K562 treated with DMSO at 1 percent for 4 hours (cell line): ENCODE measurements around the gene ANKMY1. TPM values are rescaled to one million over a fixed set of nuclear protein-coding genes. Genes with fewer than 3 reads are reported as not detected.

ENCODE experiments used
- total RNA-seq: library from RNA; unstranded; fragments of 300-600 nt; gene quantifications from 2 replicates; pipeline ENCODE4 v1.2.3, GENCODE V29; 2022; ENCODE audit not compliant: insufficient read depth

The ANKMY1 gene, protein sequence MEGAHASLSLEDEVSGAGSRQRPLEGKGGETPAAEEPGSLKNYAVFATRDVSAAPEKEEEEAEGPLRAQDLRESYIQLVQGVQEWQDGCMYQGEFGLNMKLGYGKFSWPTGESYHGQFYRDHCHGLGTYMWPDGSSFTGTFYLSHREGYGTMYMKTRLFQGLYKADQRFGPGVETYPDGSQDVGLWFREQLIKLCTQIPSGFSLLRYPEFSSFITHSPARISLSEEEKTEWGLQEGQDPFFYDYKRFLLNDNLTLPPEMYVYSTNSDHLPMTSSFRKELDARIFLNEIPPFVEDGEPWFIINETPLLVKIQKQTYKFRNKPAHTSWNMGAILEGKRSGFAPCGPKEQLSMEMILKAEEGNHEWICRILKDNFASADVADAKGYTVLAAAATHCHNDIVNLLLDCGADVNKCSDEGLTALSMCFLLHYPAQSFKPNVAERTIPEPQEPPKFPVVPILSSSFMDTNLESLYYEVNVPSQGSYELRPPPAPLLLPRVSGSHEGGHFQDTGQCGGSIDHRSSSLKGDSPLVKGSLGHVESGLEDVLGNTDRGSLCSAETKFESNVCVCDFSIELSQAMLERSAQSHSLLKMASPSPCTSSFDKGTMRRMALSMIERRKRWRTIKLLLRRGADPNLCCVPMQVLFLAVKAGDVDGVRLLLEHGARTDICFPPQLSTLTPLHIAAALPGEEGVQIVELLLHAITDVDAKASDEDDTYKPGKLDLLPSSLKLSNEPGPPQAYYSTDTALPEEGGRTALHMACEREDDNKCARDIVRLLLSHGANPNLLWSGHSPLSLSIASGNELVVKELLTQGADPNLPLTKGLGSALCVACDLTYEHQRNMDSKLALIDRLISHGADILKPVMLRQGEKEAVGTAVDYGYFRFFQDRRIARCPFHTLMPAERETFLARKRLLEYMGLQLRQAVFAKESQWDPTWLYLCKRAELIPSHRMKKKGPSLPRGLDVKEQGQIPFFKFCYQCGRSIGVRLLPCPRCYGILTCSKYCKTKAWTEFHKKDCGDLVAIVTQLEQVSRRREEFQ
- 9.1 and 10.0 TPM in 2 replicates for total RNA-seq

DNA sequence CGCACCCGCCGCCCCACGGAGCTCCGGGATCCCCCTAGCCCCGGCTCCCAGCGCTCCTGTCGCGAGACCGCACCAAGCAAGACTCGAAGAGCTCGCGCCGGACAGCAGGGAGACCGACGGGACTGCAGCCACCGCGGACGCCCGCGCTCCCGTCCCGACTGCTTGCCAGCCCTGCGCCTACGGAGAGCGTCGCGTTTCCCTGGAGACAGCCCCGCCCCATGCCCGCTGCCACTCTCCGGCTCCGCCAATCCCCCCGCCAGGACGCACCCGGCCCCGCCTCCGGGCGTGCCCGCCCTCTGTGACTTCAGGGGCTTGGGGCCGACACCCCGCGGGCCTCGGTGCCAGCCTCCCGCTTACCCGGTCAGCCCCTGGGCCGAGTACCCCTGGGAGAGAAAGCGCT lies at the start of gene ANKMY1:
ANKMY1 (minus strand) TSS at position 181 of the 400 bp plus-strand sequence. CDS start 653 bp downstream, outside the sequence.

DNA sequence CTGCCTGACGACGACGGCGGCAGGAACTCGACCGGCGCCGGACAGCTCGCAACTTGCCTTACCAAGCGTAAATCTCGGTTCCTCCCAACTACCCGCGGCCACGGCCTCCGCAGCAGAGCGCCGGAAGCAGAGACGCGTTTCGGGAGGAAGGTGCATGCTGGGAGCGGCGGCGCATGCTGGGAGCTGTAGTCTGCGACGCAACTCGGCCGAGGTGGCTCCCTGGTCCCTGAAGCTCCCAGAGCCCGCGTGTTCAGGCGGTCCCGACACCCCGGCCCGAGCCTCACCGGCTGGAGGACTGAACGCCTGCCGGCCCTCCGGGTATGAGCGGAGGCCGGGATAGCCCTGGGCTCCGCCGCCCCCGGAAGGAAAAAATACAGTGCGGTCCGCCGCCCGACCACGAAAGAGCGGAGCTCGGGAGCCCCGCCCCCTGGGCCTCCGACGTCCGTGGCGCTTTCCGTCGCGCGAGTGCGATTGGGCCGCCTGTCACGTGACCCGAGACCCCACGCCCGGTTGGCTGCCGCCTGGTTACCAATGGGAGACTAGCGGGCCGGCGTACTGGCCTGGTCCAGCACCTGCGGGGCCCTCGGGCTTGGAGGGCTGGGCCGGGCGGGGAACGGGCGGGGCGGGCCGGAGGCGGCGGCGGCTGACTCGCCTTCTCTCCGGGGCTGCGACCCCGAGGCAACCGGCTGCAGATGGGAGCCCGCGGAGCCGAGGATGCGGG lies 28.6 kb upstream of the ANKMY1 start, which contains the start of gene CAPN10:
CAPN10 (plus strand) TSS at position 537 of the 721 bp plus-strand sequence; CDS start at position 715, 178 bp downstream.

DNA sequence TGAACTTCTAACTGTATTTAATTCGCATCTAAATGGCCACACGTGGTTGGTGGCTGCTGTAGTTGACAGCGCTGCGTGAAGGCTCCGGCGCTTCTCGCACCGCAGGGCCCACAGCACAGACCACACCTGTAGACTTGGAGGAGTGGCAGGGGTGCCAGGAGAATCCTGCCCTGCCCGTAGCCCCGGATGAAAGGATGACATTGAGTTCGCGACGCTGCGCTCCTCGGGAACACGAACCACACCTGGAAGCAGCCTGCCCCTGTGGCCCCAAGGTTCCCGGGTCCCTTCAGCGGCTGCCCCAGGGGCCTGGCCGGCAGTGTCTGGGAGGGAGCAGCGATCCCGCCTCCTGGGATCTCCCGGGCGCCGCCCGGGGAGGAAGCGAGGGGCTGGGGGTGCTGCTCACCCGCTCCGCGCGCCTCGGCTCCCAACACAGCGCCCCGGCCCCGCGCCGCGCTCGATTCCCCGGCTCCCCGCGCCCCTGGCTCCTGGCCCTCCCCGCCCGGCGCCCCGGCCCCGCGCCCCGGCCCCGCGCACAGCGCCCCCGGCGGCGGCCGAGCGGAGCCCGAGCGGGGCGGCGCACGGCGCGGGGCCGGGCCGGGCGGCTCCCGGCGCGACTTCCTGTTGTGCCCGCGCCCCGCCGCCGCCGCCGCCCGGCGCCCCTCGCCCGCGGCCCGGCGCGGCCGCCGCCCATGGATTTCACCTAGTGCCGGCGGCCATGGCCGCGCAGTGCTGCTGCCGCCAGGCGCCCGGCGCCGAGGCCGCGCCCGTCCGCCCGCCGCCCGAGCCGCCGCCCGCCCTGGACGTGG lies 10.3 kb upstream of the ANKMY1 start, which contains the start of gene RNPEPL1:
RNPEPL1 (plus strand) TSS at position 613 of the 806 bp plus-strand sequence; CDS start at position 716, 103 bp downstream.

DNA sequence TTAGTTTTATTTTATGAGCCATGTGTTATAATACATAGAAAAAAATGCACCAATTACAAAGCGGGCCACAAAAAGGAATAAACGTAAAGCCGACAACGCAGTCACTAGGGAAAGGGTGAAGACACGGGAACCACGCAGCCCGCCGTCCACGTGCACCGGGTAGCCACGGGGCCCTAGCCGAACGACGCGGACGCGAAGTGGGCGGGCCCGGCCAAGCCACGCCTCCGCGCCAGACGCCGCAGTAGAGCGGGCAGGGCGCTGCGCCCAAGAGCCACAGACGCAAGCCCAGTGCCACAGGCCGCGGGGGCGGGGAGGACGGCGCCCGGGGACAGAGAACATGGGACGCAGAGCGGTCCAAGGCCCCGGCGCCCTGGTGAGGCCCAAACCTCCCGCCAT lies 2.3 kb upstream of the ANKMY1 start, which contains the start of gene DUSP28:
DUSP28 (plus strand) TSS at position 274 of the 396 bp plus-strand sequence. CDS start 328 bp downstream, outside the sequence.

DNA sequence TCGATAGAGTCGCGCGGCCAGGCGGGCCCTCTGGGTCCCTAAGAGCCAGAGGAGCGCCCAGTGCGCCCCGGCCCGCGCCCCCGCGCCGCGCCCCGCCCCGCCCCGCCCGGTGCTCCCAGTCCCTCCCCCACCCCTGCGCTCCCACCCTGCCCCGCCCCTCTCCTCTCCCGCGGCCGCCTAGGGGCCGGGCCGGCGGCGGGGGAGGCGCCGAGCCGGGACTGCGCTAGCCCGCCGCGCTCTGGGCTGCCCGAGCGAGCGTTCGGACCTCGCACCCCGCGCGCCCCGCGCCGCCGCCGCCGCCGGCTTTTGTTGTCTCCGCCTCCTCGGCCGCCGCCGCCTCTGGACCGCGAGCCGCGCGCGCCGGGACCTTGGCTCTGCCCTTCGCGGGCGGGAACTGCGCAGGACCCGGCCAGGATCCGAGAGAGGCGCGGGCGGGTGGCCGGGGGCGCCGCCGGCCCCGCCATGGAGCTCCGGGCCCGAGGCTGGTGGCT lies 122.3 kb downstream of the ANKMY1 start, which contains the start of gene GPC1:
GPC1 (plus strand) TSS at position 207 of the 491 bp plus-strand sequence; CDS start at position 463, 256 bp downstream.

Other genes starting within 250 kb of the ANKMY1 start
- 0.59 and 0.96 TPM in 2 replicates for gene GPC1, start 122.3 kb downstream of the ANKMY1 start, total RNA-seq
- 6.3 and 7.3 TPM in 2 replicates for gene DUSP28, start 2.4 kb upstream of the ANKMY1 start, total RNA-seq
- 39.7 and 40.8 TPM in 2 replicates for gene RNPEPL1, start 10.5 kb upstream of the ANKMY1 start, total RNA-seq
- gene CAPN10, start 28.7 kb upstream of the ANKMY1 start, total RNA-seq: 14.3 and 14.4 TPM in 2 replicates
- 2.6 and 2.7 TPM in 2 replicates for gene GPR35, start 67.5 kb upstream of the ANKMY1 start, total RNA-seq
- gene AQP12B, start 124.9 kb upstream of the ANKMY1 start, total RNA-seq: not detected in 2 replicates
- gene AQP12A, start 133.9 kb upstream of the ANKMY1 start, total RNA-seq: not detected in 2 replicates